Skeletal muscle satellite cell (primary cell): ENCODE results near the gene SLF2.
"Not testable (repeated sequence)": the region's sequence is repeated elsewhere in the genome, so short reads cannot be mapped to it uniquely, and the experiment has no call there.

Experiments used
- H3K27me3 ChIP-seq: 2 replicates; pipeline ENCODE4 v1.7.0; 2013; ENCODE audit warnings: low read length; ENCODE audit not compliant: control insufficient read depth, insufficient read depth
- H3K36me3 ChIP-seq: 2 replicates; pipeline ENCODE4 v1.7.0; 2013; ENCODE audit warnings: mild to moderate bottlenecking, control low read depth, low read length; ENCODE audit not compliant: insufficient read depth
- H3K4me1 ChIP-seq: 2 replicates; pipeline ENCODE4 v1.7.0; 2013; ENCODE audit warnings: low read length; ENCODE audit not compliant: control insufficient read depth, insufficient read depth
- H3K4me2 ChIP-seq: 2 replicates; pipeline ENCODE4 v1.7.0; 2013; ENCODE audit warnings: mild to moderate bottlenecking, low read length
- H3K4me3 ChIP-seq: 2 replicates; pipeline ENCODE4 v1.7.0; 2013; ENCODE audit warnings: low read length
- H3K9ac ChIP-seq: 2 replicates; pipeline ENCODE4 v1.7.0; 2013; ENCODE audit warnings: mild to moderate bottlenecking, low read depth, low read length, moderate library complexity
- H3K9me3 ChIP-seq: replicated peaks from 2 replicates; pipeline ENCODE4 v1.7.0; 2013; ENCODE audit warnings: mild to moderate bottlenecking, control low read depth, low read length

SLF2 gene

DNA sequence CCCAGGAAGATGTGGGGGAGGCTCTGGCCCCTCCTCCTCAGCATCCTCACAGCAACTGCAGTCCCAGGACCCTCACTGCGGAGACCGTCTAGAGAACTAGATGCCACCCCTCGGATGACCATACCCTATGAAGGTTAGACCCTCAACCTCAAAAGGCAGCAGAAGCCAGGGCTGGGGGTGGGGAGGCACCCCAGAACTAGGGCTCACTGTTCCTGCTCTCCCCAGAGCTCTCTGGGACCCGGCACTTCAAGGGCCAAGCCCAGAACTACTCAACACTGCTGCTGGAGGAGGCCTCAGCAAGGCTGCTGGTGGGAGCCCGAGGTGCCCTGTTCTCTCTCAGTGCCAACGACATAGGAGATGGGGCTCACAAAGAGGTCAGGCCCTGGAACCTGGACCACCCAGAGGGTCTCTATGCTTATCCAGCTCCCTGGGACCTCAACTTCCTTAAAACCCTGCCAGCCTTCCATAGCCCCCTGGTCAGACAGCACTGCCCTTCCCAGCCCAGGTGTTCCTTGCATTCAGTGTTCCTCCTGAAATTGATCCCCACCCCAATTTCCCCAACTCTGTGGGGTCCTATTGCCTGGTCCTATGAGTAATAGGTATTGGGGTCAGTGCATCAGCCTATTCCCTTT, 60.3 kb downstream of the SLF2 start:
- Histone ChIP-seq H3K4me3 (no peak overlapping the region), H3K9ac (no peak overlapping the region), H3K4me1 (peaks cover 6% of the 10 kb centered on the region), H3K4me2 (no peak overlapping the region), H3K9me3 (no peaks in the 10 kb centered on the region), H3K27me3 (no peaks in the 10 kb centered on the region), H3K36me3 (no peaks in the 10 kb centered on the region)

DNA sequence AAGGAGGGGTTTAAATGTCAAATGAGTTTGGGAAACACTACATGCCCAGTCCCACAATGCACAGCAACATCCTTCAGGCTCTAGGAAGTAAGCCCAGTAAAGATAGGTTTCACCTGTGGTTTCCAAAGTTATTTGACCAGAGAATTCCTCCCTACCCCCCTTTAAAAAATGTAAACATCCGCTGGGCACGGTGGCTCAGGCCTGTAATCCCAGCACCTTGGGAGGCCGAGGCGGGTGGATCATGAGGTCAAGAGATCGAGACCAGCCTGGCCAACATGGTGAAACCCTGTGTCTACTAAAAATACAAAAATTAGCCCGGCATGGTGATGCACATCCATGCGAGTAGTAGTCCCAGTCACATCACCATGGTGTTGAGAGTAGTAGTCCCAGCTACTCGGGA, 62.6 kb downstream of the SLF2 start:
- not testable (repeated sequence) for H3K4me3 ChIP-seq, H3K27me3 ChIP-seq, H3K9me3 ChIP-seq, H3K9ac ChIP-seq, H3K4me1 ChIP-seq, H3K4me2 ChIP-seq, H3K36me3 ChIP-seq

DNA sequence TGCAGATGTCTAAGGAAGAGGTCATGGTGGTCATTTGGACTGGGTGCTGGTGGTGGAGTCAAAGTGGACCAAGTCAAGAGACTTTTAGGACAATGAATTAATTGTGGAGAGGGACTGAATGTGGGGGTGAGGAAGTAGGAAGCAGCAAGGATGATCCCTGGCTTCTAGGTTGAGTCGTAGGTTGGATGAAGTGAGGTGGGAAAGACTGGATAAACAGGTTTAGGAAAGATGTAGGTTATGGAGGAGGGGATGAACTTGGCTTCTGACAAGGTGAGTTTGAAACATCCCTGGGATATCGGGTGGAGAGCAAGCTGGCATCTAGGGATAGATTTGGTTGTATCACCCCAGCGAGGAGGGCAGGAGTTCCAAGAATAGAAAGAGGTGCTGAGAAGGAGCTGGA, 64.1 kb downstream of the SLF2 start:
- H3K9me3 ChIP-seq, result no peaks in the 10 kb centered on the region
- H3K36me3 ChIP-seq, result peaks cover 9% of the 10 kb centered on the region
- H3K4me3 ChIP-seq, result no peak overlapping the region
- H3K9ac ChIP-seq, result no peak overlapping the region
- H3K27me3 ChIP-seq, result no peaks in the 10 kb centered on the region
- no peak overlapping the region for H3K4me2 ChIP-seq
- no peaks in the 10 kb centered on the region for H3K4me1 ChIP-seq

DNA sequence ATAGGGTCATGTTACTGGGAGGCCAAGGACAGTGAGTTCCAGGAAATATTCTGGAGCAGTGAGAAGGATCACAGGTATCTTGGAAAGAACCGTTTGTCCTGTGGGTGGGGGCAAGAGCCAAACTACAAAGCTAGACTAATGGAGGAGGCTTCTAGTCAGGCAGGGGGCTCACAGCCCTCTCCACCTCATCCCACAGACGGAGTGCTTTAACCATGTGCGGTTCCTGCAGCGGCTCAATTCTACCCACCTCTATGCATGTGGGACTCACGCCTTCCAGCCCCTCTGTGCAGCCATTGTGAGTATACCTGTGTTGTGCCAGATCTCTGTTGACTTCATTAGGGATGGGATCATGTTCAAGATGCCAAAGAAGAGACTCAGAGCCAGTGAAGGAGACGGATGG, 64.7 kb downstream of the SLF2 start:
- no peaks in the 10 kb centered on the region for H3K9me3 ChIP-seq
- no peaks in the 10 kb centered on the region for H3K4me1 ChIP-seq
- H3K9ac ChIP-seq, result no peak overlapping the region
- H3K27me3 ChIP-seq, result no peaks in the 10 kb centered on the region
- no peak overlapping the region for H3K4me2 ChIP-seq
- no peak overlapping the region for H3K4me3 ChIP-seq
- H3K36me3 ChIP-seq, result peaks cover 9% of the 10 kb centered on the region

DNA sequence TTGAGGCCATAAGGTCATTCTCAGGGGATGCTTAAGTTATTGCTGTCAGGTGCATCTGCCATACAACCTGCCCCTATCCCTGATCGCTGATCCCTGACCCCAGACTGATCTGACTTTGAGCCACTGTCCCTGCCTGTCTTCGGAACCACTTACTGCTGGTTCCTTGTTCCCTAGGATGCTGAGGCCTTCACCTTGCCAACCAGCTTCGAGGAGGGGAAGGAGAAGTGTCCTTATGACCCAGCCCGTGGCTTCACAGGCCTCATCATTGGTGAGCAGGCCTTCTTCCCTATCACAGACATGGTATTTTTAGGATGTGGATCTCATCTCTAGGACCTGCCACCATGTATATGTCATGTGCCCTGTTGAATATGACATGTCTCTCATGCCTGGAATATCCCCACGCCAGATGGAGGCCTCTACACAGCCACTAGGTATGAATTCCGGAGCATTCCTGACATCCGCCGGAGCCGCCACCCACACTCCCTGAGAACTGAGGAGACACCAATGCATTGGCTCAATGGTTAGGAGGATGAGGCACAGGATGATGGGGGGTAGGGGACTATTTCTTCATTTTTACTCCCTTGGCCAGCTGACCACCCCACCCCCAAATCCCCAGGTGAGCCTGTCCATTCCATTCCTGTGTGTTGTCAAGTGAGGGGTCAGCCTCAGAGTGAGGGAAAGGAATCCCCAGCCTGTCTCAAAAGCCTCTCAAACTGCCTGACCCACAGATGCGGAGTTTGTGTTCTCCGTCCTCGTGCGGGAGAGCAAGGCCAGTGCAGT, 65.5 kb downstream of the SLF2 start:
- no peaks in the 10 kb centered on the region for H3K9me3 ChIP-seq
- H3K27me3 ChIP-seq, result no peaks in the 10 kb centered on the region
- no peaks in the 10 kb centered on the region for H3K4me1 ChIP-seq
- no peak overlapping the region for H3K4me3 ChIP-seq
- H3K9ac ChIP-seq, result no peak overlapping the region
- H3K36me3 ChIP-seq, result peaks cover 9% of the 10 kb centered on the region
- no peak overlapping the region for H3K4me2 ChIP-seq

DNA sequence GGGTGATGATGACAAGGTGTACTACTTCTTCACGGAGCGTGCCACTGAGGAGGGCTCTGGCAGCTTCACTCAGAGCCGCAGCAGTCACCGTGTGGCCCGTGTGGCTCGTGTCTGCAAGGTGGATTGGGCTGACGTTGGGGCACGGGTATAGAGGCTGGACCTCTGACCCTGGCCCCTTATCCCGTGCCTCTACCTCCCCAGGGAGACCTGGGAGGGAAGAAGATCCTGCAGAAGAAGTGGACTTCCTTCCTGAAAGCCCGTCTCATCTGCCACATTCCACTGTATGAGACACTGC, 66.1 kb downstream of the SLF2 start:
- Histone ChIP-seq H3K4me3 (no peak overlapping the region), H3K4me2 (no peak overlapping the region), H3K4me1 (no peaks in the 10 kb centered on the region), H3K36me3 (peaks cover 9% of the 10 kb centered on the region), H3K27me3 (no peaks in the 10 kb centered on the region), H3K9ac (no peak overlapping the region), H3K9me3 (no peaks in the 10 kb centered on the region)

DNA sequence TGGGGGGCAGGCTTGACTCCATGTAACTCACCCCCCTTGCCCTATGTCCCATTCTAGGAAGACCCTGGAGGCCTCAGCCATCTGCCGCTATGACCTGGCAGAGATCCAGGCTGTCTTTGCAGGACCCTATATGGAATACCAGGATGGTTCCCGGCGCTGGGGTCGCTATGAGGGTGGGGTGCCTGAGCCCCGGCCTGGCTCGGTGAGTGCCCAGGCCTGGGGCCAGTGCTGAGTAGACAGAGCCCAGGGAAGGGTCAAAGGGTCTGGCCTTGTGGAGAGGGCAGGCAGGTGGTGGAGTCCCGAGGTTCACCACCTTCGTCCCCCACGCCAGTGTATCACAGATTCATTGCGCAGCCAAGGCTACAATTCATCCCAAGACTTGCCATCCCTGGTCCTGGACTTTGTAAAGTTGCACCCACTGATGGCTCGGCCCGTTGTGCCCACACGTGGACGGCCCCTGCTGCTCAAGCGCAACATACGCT, 67.1 kb downstream of the SLF2 start:
- Histone ChIP-seq H3K4me1 (no peaks in the 10 kb centered on the region), H3K27me3 (no peaks in the 10 kb centered on the region), H3K4me2 (no peak overlapping the region), H3K36me3 (peaks cover 9% of the 10 kb centered on the region), H3K4me3 (no peak overlapping the region), H3K9ac (no peak overlapping the region), H3K9me3 (no peaks in the 10 kb centered on the region)

DNA sequence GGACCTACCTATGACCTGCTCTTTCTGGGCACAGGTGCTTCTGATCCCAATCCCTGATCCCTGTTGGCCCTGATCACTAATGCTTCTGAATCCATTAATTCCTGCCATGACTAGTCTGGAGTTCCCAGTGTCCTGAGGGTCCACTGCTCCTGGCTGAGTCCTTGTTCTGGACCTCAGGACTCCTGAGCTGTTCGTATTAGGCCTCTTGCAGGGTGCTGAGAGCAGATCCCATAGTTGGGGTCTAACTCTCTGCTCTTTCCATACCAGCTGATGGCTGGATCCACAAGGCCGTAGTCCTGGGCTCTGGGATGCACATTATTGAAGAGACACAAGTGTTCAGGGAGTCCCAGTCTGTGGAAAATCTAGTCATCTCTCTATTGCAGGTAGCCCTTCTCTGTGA, 67.5 kb downstream of the SLF2 start:
- Histone ChIP-seq H3K4me3 (no peak overlapping the region), H3K9ac (no peak overlapping the region), H3K4me1 (no peaks in the 10 kb centered on the region), H3K4me2 (no peak overlapping the region), H3K36me3 (peaks cover 9% of the 10 kb centered on the region), H3K27me3 (no peaks in the 10 kb centered on the region), H3K9me3 (no peaks in the 10 kb centered on the region)

DNA sequence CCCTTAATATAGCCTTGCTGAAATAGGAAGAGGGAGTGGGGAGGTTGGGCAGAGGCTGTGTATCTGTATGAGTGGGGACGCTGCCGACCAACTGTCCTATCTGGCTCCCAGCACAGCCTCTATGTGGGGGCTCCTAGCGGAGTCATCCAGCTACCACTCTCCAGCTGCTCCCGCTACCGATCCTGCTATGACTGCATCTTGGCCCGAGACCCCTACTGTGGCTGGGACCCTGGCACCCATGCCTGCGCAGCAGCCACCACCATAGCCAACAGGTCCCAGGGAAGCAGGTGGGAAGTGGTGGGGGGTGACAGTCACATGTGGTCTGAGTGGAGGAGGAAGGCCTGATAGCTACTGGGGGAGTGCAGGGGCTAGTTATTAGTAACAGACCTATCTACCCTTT, 67.9 kb downstream of the SLF2 start:
- no peak overlapping the region for H3K9ac ChIP-seq
- no peaks in the 10 kb centered on the region for H3K4me1 ChIP-seq
- H3K4me2 ChIP-seq, result no peak overlapping the region
- H3K9me3 ChIP-seq, result no peaks in the 10 kb centered on the region
- no peaks in the 10 kb centered on the region for H3K27me3 ChIP-seq
- peaks cover 9% of the 10 kb centered on the region for H3K36me3 ChIP-seq
- H3K4me3 ChIP-seq, result no peak overlapping the region

DNA sequence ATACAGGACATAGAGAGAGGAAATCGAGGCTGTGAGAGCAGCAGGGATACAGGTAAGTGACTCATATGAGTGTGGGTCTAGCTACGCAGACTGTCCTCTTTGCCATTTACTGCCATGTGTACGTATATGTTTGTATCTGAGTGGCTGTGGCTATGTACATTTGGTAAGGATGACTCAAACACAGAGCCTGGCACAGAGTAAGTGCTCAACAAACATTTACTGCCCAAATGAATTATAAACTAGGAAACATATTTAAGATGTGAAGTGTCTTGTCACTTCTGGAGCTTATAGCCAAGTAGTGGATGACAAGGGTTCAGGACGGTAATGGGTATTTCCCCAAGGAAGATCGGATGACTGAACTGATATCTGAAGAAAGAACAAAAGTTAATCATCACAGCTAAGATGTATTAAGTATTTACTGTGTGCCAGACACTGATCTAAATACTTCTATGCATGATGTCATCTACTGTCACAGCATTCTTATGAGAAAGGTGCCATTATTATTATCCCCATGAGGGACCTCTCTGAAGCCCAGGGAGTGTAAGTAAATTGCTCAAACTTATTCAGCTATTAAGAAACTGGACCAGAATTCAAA, 68.5 kb downstream of the SLF2 start:
- H3K36me3 ChIP-seq, result peaks cover 9% of the 10 kb centered on the region
- H3K4me3 ChIP-seq, result no peak overlapping the region
- H3K9ac ChIP-seq, result no peak overlapping the region
- H3K27me3 ChIP-seq, result no peaks in the 10 kb centered on the region
- H3K4me2 ChIP-seq, result no peak overlapping the region
- peaks cover 2% of the 10 kb centered on the region for H3K4me1 ChIP-seq
- H3K9me3 ChIP-seq, result no peaks in the 10 kb centered on the region

DNA sequence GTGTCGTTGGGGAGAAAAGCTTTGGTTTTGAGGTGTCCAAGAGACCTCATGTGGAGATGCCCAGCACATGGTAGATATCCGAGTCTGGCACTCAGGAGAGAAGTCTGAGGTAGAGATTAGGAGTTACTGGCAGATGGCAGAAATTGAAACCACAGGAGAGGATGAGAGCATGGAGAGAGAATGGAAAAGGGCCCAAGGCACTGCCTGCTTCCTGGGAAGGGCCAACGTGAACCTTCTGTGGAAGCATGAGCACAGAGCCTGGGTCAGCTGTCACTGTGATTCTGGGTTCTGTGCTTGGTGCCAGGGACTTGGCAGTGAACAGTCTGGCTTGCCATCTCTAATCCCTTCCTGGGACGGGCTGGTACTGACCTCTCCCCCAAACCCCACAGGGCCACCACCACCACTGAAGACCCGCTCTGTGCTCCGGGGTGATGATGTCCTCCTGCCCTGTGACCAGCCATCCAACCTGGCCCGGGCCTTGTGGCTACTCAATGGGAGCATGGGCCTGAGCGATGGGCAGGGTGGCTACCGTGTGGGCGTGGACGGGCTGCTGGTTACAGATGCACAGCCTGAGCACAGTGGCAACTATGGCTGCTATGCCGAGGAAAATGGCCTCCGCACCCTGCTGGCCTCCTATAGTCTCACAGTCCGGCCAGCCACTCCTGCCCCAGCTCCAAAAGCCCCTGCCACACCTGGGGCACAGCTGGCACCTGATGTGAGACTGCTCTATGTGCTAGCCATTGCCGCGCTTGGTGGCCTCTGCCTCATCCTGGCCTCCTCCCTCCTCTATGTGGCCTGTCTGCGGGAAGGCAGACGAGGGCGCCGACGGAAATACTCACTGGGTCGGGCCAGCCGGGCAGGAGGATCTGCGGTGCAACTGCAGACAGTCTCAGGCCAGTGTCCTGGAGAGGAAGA, 70.4 kb downstream of the SLF2 start:
- H3K9me3 ChIP-seq, result no peaks in the 10 kb centered on the region
- no peaks in the 10 kb centered on the region for H3K27me3 ChIP-seq
- peaks cover 9% of the 10 kb centered on the region for H3K36me3 ChIP-seq
- H3K4me2 ChIP-seq, result no peak overlapping the region
- H3K4me1 ChIP-seq, result peaks cover 11% of the 10 kb centered on the region
- no peak overlapping the region for H3K9ac ChIP-seq
- no peak overlapping the region for H3K4me3 ChIP-seq
